ENCODE measurements around the gene PI16. TPM values are rescaled to one million over a fixed set of nuclear protein-coding genes. Genes with fewer than 3 reads are reported as not detected.

PI16 gene
- total and polyA plus RNA-seq, 2 experiments from 2014 or later: 0.50 TPM; not detected in 1

GRCh38 chr6:36933519-36933918 lies 21.0 kb upstream of the PI16 start:
- Histone ChIP-seq H3K4me1 (ENCODE audit: insufficient read depth) (peaks cover 4% of the 10 kb centered on the region; the same call in 1 of the 2 replicates), H3K9me2 (ENCODE audit: insufficient read depth) (no peaks in the 10 kb centered on the region), H3K36me3 (ENCODE audit: insufficient read depth) (no peaks in the 10 kb centered on the region), H3K4me3 (no peak overlapping the region), H3K27ac (ENCODE audit: low read depth) (no peak overlapping the region), H3F3A (replicated peaks; ENCODE audit: low read depth) (no peaks in the 10 kb centered on the region), H3K27me3 (ENCODE audit: insufficient read depth) (no peaks in the 10 kb centered on the region), H4K20me1 (replicated peaks; ENCODE audit: insufficient read depth) (no peaks in the 10 kb centered on the region), H3K79me2 (replicated peaks; ENCODE audit: insufficient read depth) (no peaks in the 10 kb centered on the region), H3K4me2 (no peak overlapping the region), H2AFZ (no peak overlapping the region)
- peaks cover 7% of the 10 kb centered on the region; the same call in 2 of the 3 replicates for H3K4me1 Mint-ChIP-seq
- no peak for DNase-seq (ENCODE audit: low spot score)
- H3K4me3 Mint-ChIP-seq: no peak overlapping the region
- no peaks in the 10 kb centered on the region for H3K36me3 Mint-ChIP-seq (ENCODE audit: low read depth)
- ATAC-seq: no peak
- TF ChIP-seq ZNF331 (CRISPR knock-in tag; IDR thresholded peaks at IDR 0.05; ENCODE audit: low read depth) (no peak), EZH2 (IDR thresholded peaks at IDR 0.05; ENCODE audit: low read depth, unreplicated experiment) (no peak), ETS1 (IDR thresholded peaks at IDR 0.05) (no peak), STAT1 (IDR thresholded peaks at IDR 0.05; ENCODE audit: unreplicated experiment) (no peak), CTCF (conservative IDR thresholded peaks at IDR 0.05; ENCODE audit: low read depth in 2 of 2) (no peak), EZH2phosphoT487 (IDR thresholded peaks at IDR 0.05; ENCODE audit: unreplicated experiment) (no peak), NANOG (IDR thresholded peaks at IDR 0.05; ENCODE audit: borderline replicate concordance) (no peak), ZNF462 (CRISPR knock-in tag; IDR thresholded peaks at IDR 0.05) (no peak), REST (IDR thresholded peaks at IDR 0.05; ENCODE audit: unreplicated experiment) (no peak), POLR2AphosphoS5 (IDR thresholded peaks at IDR 0.05; ENCODE audit: low read depth) (no peak), CREB1 (CRISPR knock-in tag; IDR thresholded peaks at IDR 0.05; ENCODE audit: low read depth) (no peak), JUNB (IDR thresholded peaks at IDR 0.05; ENCODE audit: unreplicated experiment) (no peak), ZNF114 (CRISPR knock-in tag; IDR thresholded peaks at IDR 0.05) (no peak)
- H3K27me3 Mint-ChIP-seq (ENCODE audit: insufficient read depth, low read depth, poor library complexity): peaks cover 3% of the 10 kb centered on the region
- no peaks in the 10 kb centered on the region for H3K9me3 Mint-ChIP-seq
- H3K27ac Mint-ChIP-seq: no peak overlapping the region

All from GM23338 (cell line).